CD4-positive, CD25-positive, alpha-beta regulatory T cell (primary cell): Measurements from ENCODE around the gene LGALS8. TPM values are rescaled to one million over a fixed set of nuclear protein-coding genes. Genes with fewer than 3 reads are reported as not detected.

Source experiments
- ATAC-seq, 2 donors: fragments of 150-1000 bp; cut with Tn5 transposase; one replicate each; pipeline ENCODE4 v1.10.0; 2021; ENCODE audit warnings: low read depth in 2 of 2, moderate number of reproducible peaks in 2 of 2, moderate library complexity in 1 of 2
- DNase-seq, 3 donors: peaks; one replicate each; pipeline versions ENCODE4 v3.0.0 to v3.0.0-alpha.2; 2012 to 2022; ENCODE audit warnings: mixed read lengths in 1 of 3
- H3K27ac ChIP-seq: one replicate; pipeline ENCODE4 v1.7.0; 2013; ENCODE audit warnings: mild to moderate bottlenecking, low read length; ENCODE audit not compliant: insufficient read depth, poor library complexity, severe bottlenecking
- H3K27me3 ChIP-seq: one replicate; pipeline ENCODE4 v1.7.0; 2013; ENCODE audit warnings: low read length; ENCODE audit not compliant: control insufficient read depth, insufficient read depth
- H3K36me3 ChIP-seq: one replicate; pipeline ENCODE4 v1.7.0; 2013; ENCODE audit warnings: mild to moderate bottlenecking, low read length, moderate library complexity; ENCODE audit not compliant: control insufficient read depth, insufficient read depth
- H3K4me1 ChIP-seq: 2 replicates; pipeline ENCODE4 v1.7.0; 2013; ENCODE audit warnings: mild to moderate bottlenecking, low read length; ENCODE audit not compliant: insufficient read depth, control insufficient read depth, poor library complexity, severe bottlenecking
- H3K4me3 ChIP-seq: one replicate; pipeline ENCODE4 v1.7.0; 2013; ENCODE audit warnings: low read depth, mild to moderate bottlenecking, low read length, moderate library complexity
- H3K9me3 ChIP-seq, 2 experiments: 1 replicate in 1 of 2; 2 replicates in 1 of 2; pipeline ENCODE4 v1.7.0; 2013; ENCODE audit warnings: low read length in 2 of 2, mild to moderate bottlenecking in 1 of 2, moderate library complexity in 1 of 2; ENCODE audit not compliant: control insufficient read depth in 2 of 2
- H3K27ac Mint-ChIP-seq, 3 donors: one replicate each; pipeline ENCODE4 v1.8.0; 2020 to 2022; ENCODE audit warnings: mild to moderate bottlenecking in 3 of 3, mixed read lengths in 3 of 3, moderate library complexity in 2 of 3
- H3K27me3 Mint-ChIP-seq: one replicate; pipeline ENCODE4 v1.8.0; 2022; ENCODE audit warnings: mild to moderate bottlenecking, mixed read lengths
- H3K36me3 Mint-ChIP-seq: one replicate; pipeline ENCODE4 v1.8.0; 2020; ENCODE audit warnings: mixed read lengths
- H3K4me1 Mint-ChIP-seq, 4 donors: one replicate each; pipeline ENCODE4 v1.8.0; 2020 to 2022; ENCODE audit warnings: mixed read lengths in 4 of 4, mild to moderate bottlenecking in 1 of 4
- H3K4me3 Mint-ChIP-seq, 4 donors: one replicate each; pipeline ENCODE4 v1.8.0; 2020 to 2022; ENCODE audit warnings: mild to moderate bottlenecking in 4 of 4, mixed read lengths in 4 of 4, moderate library complexity in 3 of 4
- H3K9me3 Mint-ChIP-seq, 7 donors: one replicate each; pipeline ENCODE4 v1.8.0; 2020 to 2022; ENCODE audit warnings: mixed read lengths in 7 of 7, mild to moderate bottlenecking in 3 of 7, moderate library complexity in 2 of 7
- polyA plus RNA-seq, 4 donors: library from polyadenylated mRNA; unstranded; fragments of 300-500 nt; fragmentation: Illumina TruSeq; gene quantifications; one replicate each; pipeline ENCODE4 v1.2.3, GENCODE V29; 2021
- total RNA-seq: library from RNA; stranded (reverse); gene quantifications from one replicate; pipeline ENCODE4 v1.2.3, GENCODE V29; 2022

LGALS8 gene
- total and polyA plus RNA-seq, 5 donors from 2014 or later: 53.3 to 183 (median 65.8) TPM

- ATAC-seq (no peak), DNase-seq (no peak)
- no peaks in the 10 kb centered on the region for H3K9me3 Mint-ChIP-seq
- Histone ChIP-seq H3K27ac (no peak overlapping the region), H3K27me3 (no peaks in the 10 kb centered on the region), H3K4me3 (no peak overlapping the region), H3K9me3 (no peaks in the 10 kb centered on the region), H3K4me1 (peaks cover 20% of the 10 kb centered on the region), H3K36me3 (no peaks in the 10 kb centered on the region)
- H3K4me3 Mint-ChIP-seq: peak overlapping the region in 1 of 4 donors; percentile 56
- no peak overlapping the region for H3K27ac Mint-ChIP-seq
- peaks cover 4% of the 10 kb centered on the region for H3K27me3 Mint-ChIP-seq
- no peaks in the 10 kb centered on the region for H3K36me3 Mint-ChIP-seq
- H3K4me1 Mint-ChIP-seq: peaks cover 8 to 36% (median 22%) of the 10 kb centered on the region in 4 donors
These were observed 11.9 kb upstream of the LGALS8 start for GRCh38 chr1:236511735-236512418.

DNA sequence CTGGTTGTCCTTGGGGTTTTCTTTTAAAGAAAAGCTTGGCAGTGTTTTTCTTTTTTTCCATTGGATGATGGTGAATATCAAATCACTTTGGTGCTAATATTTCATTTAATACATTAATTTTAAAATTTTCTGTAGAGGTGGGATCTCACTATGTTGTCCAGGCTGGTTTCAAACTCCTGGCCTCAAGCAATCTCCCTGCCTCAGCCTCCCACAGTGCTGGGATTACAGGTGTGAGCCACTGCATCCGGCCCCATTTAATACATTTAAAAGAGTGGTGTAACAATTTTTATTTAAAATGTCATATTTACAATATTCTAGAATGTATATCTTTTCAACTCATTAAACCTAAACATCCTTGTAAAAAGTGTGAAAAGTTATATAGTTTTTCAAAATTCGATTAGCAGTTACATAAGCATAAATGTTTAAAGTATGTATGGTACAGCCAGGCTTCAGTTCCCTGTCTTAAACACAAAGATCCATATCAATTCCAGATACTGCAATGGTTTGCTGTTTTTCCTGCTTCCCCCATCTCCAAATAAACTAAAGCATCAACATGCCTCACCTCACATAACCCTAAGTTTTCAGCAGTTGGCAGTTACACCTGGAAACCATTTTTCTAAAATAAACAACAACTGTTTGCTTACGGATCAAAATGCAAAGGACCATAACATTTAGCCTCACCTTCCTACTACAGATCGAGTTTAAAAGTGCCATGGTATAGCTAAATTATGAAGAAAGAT is 8.9 kb upstream of the LGALS8 start:
- Mint-ChIP-seq H3K4me1 (peaks cover 10 to 40% (median 23%) of the 10 kb centered on the region in 4 donors), H3K4me3 (peak overlapping the region in 1 of 4 donors; percentile 58), H3K9me3 (no peaks in the 10 kb centered on the region), H3K36me3 (peaks cover 4% of the 10 kb centered on the region), H3K27ac (peak overlapping the region in 2 of 3 donors; percentile 16 to 79), H3K27me3 (no peaks in the 10 kb centered on the region)
- ATAC-seq: no peak
- no peaks in the 10 kb centered on the region for H3K27me3 ChIP-seq
- DNase-seq: no peak
- H3K27ac ChIP-seq: no peak overlapping the region
- no peaks in the 10 kb centered on the region for H3K9me3 ChIP-seq
- H3K4me1 ChIP-seq: peaks cover 21% of the 10 kb centered on the region
- no peak overlapping the region for H3K4me3 ChIP-seq
- no peaks in the 10 kb centered on the region for H3K36me3 ChIP-seq

GRCh38 chr1:236515443-236515958 is 8.3 kb upstream of the LGALS8 start:
- Mint-ChIP-seq H3K27ac (peak overlapping the region; percentile 78 to 87 (median 79)), H3K36me3 (peaks cover 4% of the 10 kb centered on the region), H3K4me1 (peaks cover 10 to 40% (median 22%) of the 10 kb centered on the region in 4 donors), H3K27me3 (no peaks in the 10 kb centered on the region), H3K9me3 (peaks cover 0 to 1% (median 0%) of the 10 kb centered on the region in 7 donors), H3K4me3 (peak overlapping the region in 3 of 4 donors; percentile 50 to 86 (median 58))
- H3K27ac ChIP-seq: no peak overlapping the region
- DNase-seq (no peak), ATAC-seq (no peak)
- peaks cover 21% of the 10 kb centered on the region for H3K4me1 ChIP-seq
- no peaks in the 10 kb centered on the region for H3K9me3 ChIP-seq
- no peaks in the 10 kb centered on the region for H3K27me3 ChIP-seq
- no peak overlapping the region for H3K4me3 ChIP-seq
- no peaks in the 10 kb centered on the region for H3K36me3 ChIP-seq

GRCh38 chr1:236516929-236517704 is 6.7 kb upstream of the LGALS8 start:
- Histone ChIP-seq H3K36me3 (no peaks in the 10 kb centered on the region), H3K4me3 (peak overlapping the region; percentile 79), H3K27me3 (no peaks in the 10 kb centered on the region), H3K4me1 (peaks cover 21% of the 10 kb centered on the region), H3K9me3 (no peaks in the 10 kb centered on the region), H3K27ac (peak overlapping the region; percentile 62)
- peaks cover 4% of the 10 kb centered on the region for H3K36me3 Mint-ChIP-seq
- H3K27ac Mint-ChIP-seq: peak overlapping the region; percentile 78 to 99 (median 87)
- DNase-seq (peak in 2 of 3 donors; percentile 54 to 76), ATAC-seq (peak; percentile 84 to 90)
- peak overlapping the region; percentile 53 to 86 (median 71) for H3K4me3 Mint-ChIP-seq
- no peaks in the 10 kb centered on the region for H3K27me3 Mint-ChIP-seq
- H3K9me3 Mint-ChIP-seq: peaks cover 0 to 1% (median 0%) of the 10 kb centered on the region in 7 donors
- peaks cover 10 to 51% (median 26%) of the 10 kb centered on the region in 4 donors for H3K4me1 Mint-ChIP-seq

- Histone ChIP-seq H3K36me3 (no peaks in the 10 kb centered on the region), H3K4me3 (no peak overlapping the region), H3K9me3 (no peaks in the 10 kb centered on the region), H3K27ac (no peak overlapping the region), H3K27me3 (no peaks in the 10 kb centered on the region), H3K4me1 (peaks cover 23% of the 10 kb centered on the region)
- no peak for DNase-seq
- Mint-ChIP-seq H3K4me1 (peaks cover 15 to 61% (median 34%) of the 10 kb centered on the region in 4 donors), H3K27ac (peak overlapping the region in 1 of 3 donors; percentile 62), H3K36me3 (peaks cover 4% of the 10 kb centered on the region), H3K27me3 (peaks cover 4% of the 10 kb centered on the region), H3K4me3 (peak overlapping the region in 2 of 4 donors; percentile 4 to 57), H3K9me3 (peaks cover 0 to 1% (median 0%) of the 10 kb centered on the region in 7 donors)
- ATAC-seq: no peak
These were observed 5.5 kb upstream of the LGALS8 start for GRCh38 chr1:236518322-236518721.

DNA sequence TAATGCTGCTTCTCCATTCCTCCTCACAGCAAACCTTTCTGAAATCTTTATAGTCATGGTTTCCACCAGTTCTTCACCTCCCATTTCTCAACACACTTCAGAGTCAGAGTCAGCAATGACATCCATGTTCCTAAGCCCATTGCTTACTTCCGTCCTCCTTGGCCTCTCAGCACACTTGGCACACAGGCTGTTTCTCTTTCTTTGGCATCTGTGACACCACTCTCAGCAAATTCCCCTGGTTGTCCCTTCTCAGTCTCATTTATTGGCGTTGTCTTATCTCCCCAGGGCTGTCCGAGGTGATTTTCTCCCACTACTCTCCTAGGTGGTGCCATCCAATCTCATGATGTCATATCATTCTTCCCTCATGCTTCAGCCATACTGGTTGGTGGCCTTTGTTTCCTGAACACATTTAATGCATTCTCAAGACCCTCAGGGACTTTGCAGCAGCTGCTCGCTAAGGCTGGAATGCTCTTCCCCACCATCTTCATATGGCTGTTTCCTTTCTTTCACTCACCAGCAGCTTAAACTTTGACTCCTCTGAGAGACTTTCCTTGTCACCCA is 3.3 kb upstream of the LGALS8 start:
- Histone ChIP-seq H3K9me3 (no peaks in the 10 kb centered on the region), H3K36me3 (no peaks in the 10 kb centered on the region), H3K4me3 (no peak overlapping the region), H3K27me3 (no peaks in the 10 kb centered on the region), H3K27ac (no peak overlapping the region), H3K4me1 (peaks cover 36% of the 10 kb centered on the region)
- peak overlapping the region in 1 of 4 donors; percentile 97 for H3K4me3 Mint-ChIP-seq
- DNase-seq (no peak), ATAC-seq (no peak)
- peaks cover 16 to 72% (median 43%) of the 10 kb centered on the region in 4 donors for H3K4me1 Mint-ChIP-seq
- H3K9me3 Mint-ChIP-seq: peaks cover 0 to 1% (median 0%) of the 10 kb centered on the region in 7 donors
- H3K27me3 Mint-ChIP-seq: peaks cover 4% of the 10 kb centered on the region
- H3K27ac Mint-ChIP-seq: no peak overlapping the region
- peaks cover 4% of the 10 kb centered on the region for H3K36me3 Mint-ChIP-seq
